PC-9 (cell line): ENCODE data around the gene EPX. TPM values are rescaled to one million over a fixed set of nuclear protein-coding genes. Genes with fewer than 3 reads are reported as not detected.

Experiments
- BruUV-seq: library from RNA; stranded (reverse); fragments of 400-500 nt; replicated peaks from 2 replicates; lab custom pipeline; 2021; lab: Mats Ljungman, UMichigan
- CTCF ChIA-PET: fragments of 300-600 bp; sonication (Branson Sonifier 250); formaldehyde crosslinking; loops from one replicate; lab custom pipeline; 2022; ENCODE audit warnings: antibody characterized with exemption; lab: Charles Lee
- POLR2A ChIA-PET: fragments of 300-600 bp; sonication (Branson Sonifier 250); formaldehyde crosslinking; loops from one replicate; lab custom pipeline; 2022; ENCODE audit warnings: antibody characterized with exemption; ENCODE audit not compliant: unreplicated experiment; lab: Charles Lee
- DNase-seq, 2 experiments: peaks; one replicate each; pipeline versions ENCODE4 v3.0.0 to v3.0.0-alpha.2; 2015 to 2022; ENCODE audit warnings: mixed read lengths in 1 of 2
- H2AFZ ChIP-seq: fragments of 200-600 bp; sonication (generic); 2 replicates; pipeline ENCODE4 v1.8.1; 2017; ENCODE audit warnings: antibody characterized with exemption
- H3F3A ChIP-seq: fragments of 200-600 bp; sonication (generic); 2 replicates; pipeline ENCODE4 v1.8.1; 2017; ENCODE audit warnings: antibody characterized with exemption, mild to moderate bottlenecking, low read depth; ENCODE audit not compliant: insufficient read depth
- H3K27ac ChIP-seq: fragments of 200-600 bp; sonication (generic); 2 replicates; pipeline ENCODE4 v1.6.1; 2016; ENCODE audit warnings: mixed run types
- H3K27me3 ChIP-seq: fragments of 200-600 bp; sonication (generic); 2 replicates; pipeline ENCODE4 v1.6.1; 2016; ENCODE audit warnings: low read depth, mixed run types; ENCODE audit not compliant: insufficient read depth
- H3K36me3 ChIP-seq: fragments of 200-600 bp; sonication (generic); 2 replicates; pipeline ENCODE4 v1.6.1; 2016; ENCODE audit warnings: low read depth, mixed run types
- H3K4me1 ChIP-seq: fragments of 200-600 bp; sonication (generic); replicated peaks from 2 replicates; pipeline ENCODE4 v1.6.1; 2016; ENCODE audit warnings: mixed run types; ENCODE audit not compliant: insufficient read depth
- H3K4me2 ChIP-seq: fragments of 200-600 bp; sonication (generic); 2 replicates; pipeline ENCODE4 v1.6.1; 2017; ENCODE audit warnings: mixed run types
- H3K4me3 ChIP-seq: fragments of 200-600 bp; sonication (generic); 2 replicates; pipeline ENCODE4 v1.6.1; 2016; ENCODE audit warnings: mixed run types
- H3K79me2 ChIP-seq: fragments of 200-600 bp; sonication (generic); 2 replicates; pipeline ENCODE4 v1.6.1; 2017; ENCODE audit warnings: low read depth, mixed run types
- H3K9me2 ChIP-seq: fragments of 200-600 bp; sonication (generic); 2 replicates; pipeline ENCODE4 v1.8.1; 2017; ENCODE audit warnings: mild to moderate bottlenecking; ENCODE audit not compliant: insufficient read depth
- H3K9me3 ChIP-seq: fragments of 200-600 bp; sonication (generic); 2 replicates; pipeline ENCODE4 v1.8.1; 2016; ENCODE audit warnings: low read depth; ENCODE audit not compliant: insufficient read depth
- H4K20me1 ChIP-seq: fragments of 200-600 bp; sonication (generic); 2 replicates; pipeline ENCODE4 v1.8.1; 2017; ENCODE audit not compliant: insufficient read depth
- CTCF ChIP-seq: fragments of 200-600 bp; sonication (generic); conservative IDR thresholded peaks from 2 replicates; pipeline ENCODE4 v1.6.1; 2017; ENCODE audit warnings: mixed run types, antibody characterized with exemption, mild to moderate bottlenecking, moderate library complexity
- EZH2 ChIP-seq: fragments of 200-600 bp; sonication (generic); IDR thresholded peaks from 2 replicates; pipeline ENCODE4 v1.8.0; 2017; ENCODE audit warnings: antibody characterized with exemption, low read depth
- intact Hi-C: fragments of 100-400 bp; cut with micrococcal nuclease; formaldehyde crosslinking; loops from one replicate; pipeline ENCODE4 v1.10.0; 2022; ENCODE audit not compliant: unreplicated experiment
- total RNA-seq: library from RNA; stranded (reverse); gene quantifications from 2 replicates; pipeline ENCODE4 v1.2.3, GENCODE V29; 2021

EPX gene
- total RNA-seq, 1 experiment from 2014 or later, result not detected

GRCh38 chr17:58245428-58246103 is 53.0 kb downstream of the EPX start:
- no peaks in the 10 kb centered on the region for H3K9me3 ChIP-seq
- H3K79me2 ChIP-seq, result no peaks in the 10 kb centered on the region
- ChIA-PET CTCF (no interaction called here), POLR2A (no interaction called here)
- H3F3A ChIP-seq, result no peaks in the 10 kb centered on the region
- no peak overlapping the region for H3K4me3 ChIP-seq
- intact Hi-C loops, result no loop called here
- H3K9me2 ChIP-seq, result no peaks in the 10 kb centered on the region
- H3K4me2 ChIP-seq, result no peak overlapping the region
- no peak for DNase-seq
- H3K27me3 ChIP-seq, result peaks cover 96% of the 10 kb centered on the region
- H3K36me3 ChIP-seq, result no peaks in the 10 kb centered on the region
- no peaks in the 10 kb centered on the region for H3K4me1 ChIP-seq
- H4K20me1 ChIP-seq, result no peaks in the 10 kb centered on the region
- no peak overlapping the region for H3K27ac ChIP-seq
- TF ChIP-seq CTCF, result no peak
- TF ChIP-seq EZH2, result no peak
- no TSS peak for BruUV-seq
- no peak overlapping the region for H2AFZ ChIP-seq

- Histone ChIP-seq H3K27ac (no peak overlapping the region), H3K9me2 (no peaks in the 10 kb centered on the region), H3F3A (no peaks in the 10 kb centered on the region), H3K36me3 (no peaks in the 10 kb centered on the region), H2AFZ (no peak overlapping the region), H3K4me3 (no peak overlapping the region), H3K4me2 (no peak overlapping the region), H3K27me3 (peaks cover 96% of the 10 kb centered on the region), H4K20me1 (no peaks in the 10 kb centered on the region), H3K4me1 (no peaks in the 10 kb centered on the region), H3K79me2 (no peaks in the 10 kb centered on the region), H3K9me3 (no peaks in the 10 kb centered on the region)
- no TSS peak for BruUV-seq
- CTCF ChIA-PET, result no interaction called here
- intact Hi-C loops, result no loop called here
- no peak for DNase-seq
- TF ChIP-seq EZH2 (no peak), CTCF (no peak)
- POLR2A ChIA-PET, result no interaction called here
These were observed 53.7 kb downstream of the EPX start for GRCh38 chr17:58246104-58246740.

GRCh38 chr17:58246781-58247180 is 54.3 kb downstream of the EPX start:
- no peaks in the 10 kb centered on the region for H3K79me2 ChIP-seq
- H3K4me2 ChIP-seq, result no peak overlapping the region
- no peak overlapping the region for H2AFZ ChIP-seq
- H3K27me3 ChIP-seq, result peaks cover 96% of the 10 kb centered on the region
- H3F3A ChIP-seq, result no peaks in the 10 kb centered on the region
- no peak overlapping the region for H3K27ac ChIP-seq
- H4K20me1 ChIP-seq, result no peaks in the 10 kb centered on the region
- no peaks in the 10 kb centered on the region for H3K36me3 ChIP-seq
- no peaks in the 10 kb centered on the region for H3K9me3 ChIP-seq
- no peak overlapping the region for H3K4me3 ChIP-seq
- CTCF ChIA-PET, result no interaction called here
- H3K4me1 ChIP-seq, result no peaks in the 10 kb centered on the region
- H3K9me2 ChIP-seq, result no peaks in the 10 kb centered on the region
- intact Hi-C loops, result no loop called here
- no peak for DNase-seq
- TF ChIP-seq EZH2 (no peak), CTCF (no peak)
- no TSS peak for BruUV-seq
- POLR2A ChIA-PET, result no interaction called here
